Endothelial cell of umbilical vein (primary cell): ENCODE measurements around the gene RAD51B. TPM values are rescaled to one million over a fixed set of nuclear protein-coding genes. Genes with fewer than 3 reads are reported as not detected.

Experiments used
- BruUV-seq: library from RNA; stranded (reverse); fragments of 400-500 nt; replicated peaks from 2 replicates; lab custom pipeline; 2021; lab: Mats Ljungman, UMichigan
- CTCF ChIA-PET: fragments of 300-600, 350-600 bp; sonication (Branson Sonifier 250); formaldehyde crosslinking; loops from one replicate; lab custom pipeline; 2021; ENCODE audit warnings: antibody characterized with exemption, inconsistent platforms; lab: Charles Lee
- POLR2A ChIA-PET: fragments of 300-600, 350-600 bp; sonication (Branson Sonifier 250); formaldehyde crosslinking; loops from one replicate; lab custom pipeline; 2021; ENCODE audit warnings: antibody characterized with exemption, inconsistent platforms; lab: Charles Lee
- DNase-seq: peaks from one replicate; pipeline ENCODE4 v3.0.0-alpha.2; 2011; ENCODE audit warnings: low read depth, low spot score
- FAIRE-seq: peaks from 2 replicates; lab custom pipeline; 2011; peaks lifted over from hg19 to GRCh38; lab: Jason Lieb, UNC
- H2AFZ ChIP-seq: 2 replicates; pipeline ENCODE4 v1.6.0; 2012; ENCODE audit warnings: low read depth, low read length, control low read depth, inconsistent platforms
- H3K27ac ChIP-seq: 2 replicates; pipeline ENCODE4 v1.5.1; 2011; ENCODE audit warnings: low read depth, mild to moderate bottlenecking, control low read depth, low read length, moderate library complexity; ENCODE audit not compliant: insufficient read depth
- H3K27me3 ChIP-seq, 2 experiments: 2 replicates each; pipeline versions ENCODE4 v1.6.0 to v1.6.1; 2011; ENCODE audit warnings: low read length in 2 of 2, mixed read lengths in 1 of 2; ENCODE audit not compliant: control insufficient read depth in 2 of 2, insufficient read depth in 2 of 2
- H3K36me3 ChIP-seq, 2 experiments: 2 replicates in 1 of 2; 3 replicates in 1 of 2; pipeline ENCODE4 v1.5.1; 2011; ENCODE audit warnings: low read length in 2 of 2, mild to moderate bottlenecking in 1 of 2, moderate library complexity in 1 of 2; ENCODE audit not compliant: control insufficient read depth in 2 of 2, insufficient read depth in 2 of 2; ENCODE audit errors: extremely low read depth in 1 of 2
- H3K4me1 ChIP-seq: 3 replicates; pipeline ENCODE4 v1.5.1; 2011; ENCODE audit warnings: mild to moderate bottlenecking, low read length; ENCODE audit not compliant: control insufficient read depth, insufficient read depth; ENCODE audit errors: extremely low read depth
- H3K4me2 ChIP-seq: 2 replicates; pipeline ENCODE4 v1.6.1; 2011; ENCODE audit warnings: low read length, control low read depth, mixed read lengths; ENCODE audit not compliant: insufficient read depth
- H3K4me3 ChIP-seq, 3 experiments: fragments of 200-600 bp in 1 of 3; sonication (generic), shearing (Covaris generic) in 1 of 3; replicated peaks in 1 of 3; 2 replicates each; pipeline ENCODE4 v1.5.1; 2011 to 2016; ENCODE audit warnings: control low read depth in 3 of 3, low read length in 3 of 3, mild to moderate bottlenecking in 2 of 3, inconsistent platforms in 1 of 3, low read depth in 1 of 3, moderate library complexity in 1 of 3; ENCODE audit not compliant: insufficient read depth in 1 of 3
- H3K79me2 ChIP-seq: 2 replicates; pipeline ENCODE4 v1.6.0; 2012; ENCODE audit warnings: low read length, inconsistent platforms; ENCODE audit not compliant: control insufficient read depth, insufficient read depth
- H3K9ac ChIP-seq: replicated peaks from 2 replicates; pipeline ENCODE3; 2011; ENCODE audit warnings: low read length, control low read depth; ENCODE audit not compliant: insufficient read depth; ENCODE audit errors: extremely low read depth
- H3K9me1 ChIP-seq: replicated peaks from 3 replicates; pipeline ENCODE4 v1.6.0; 2011; ENCODE audit warnings: mild to moderate bottlenecking, low read length; ENCODE audit not compliant: control insufficient read depth, insufficient read depth; ENCODE audit errors: extremely low read depth
- H3K9me3 ChIP-seq: replicated peaks from 2 replicates; pipeline ENCODE4 v1.5.1; 2012; ENCODE audit warnings: low read length, inconsistent platforms; ENCODE audit not compliant: control insufficient read depth, insufficient read depth
- H4K20me1 ChIP-seq: replicated peaks from 2 replicates; pipeline ENCODE3; 2011; ENCODE audit warnings: mild to moderate bottlenecking, low read length; ENCODE audit not compliant: control insufficient read depth, insufficient read depth; ENCODE audit errors: extremely low read depth
- CTCF ChIP-seq, 2 donors: IDR thresholded peaks; 1 replicate in 1 of 2; 2 replicates in 1 of 2; pipeline ENCODE4 v1.5.1; 2011; ENCODE audit warnings: low read length in 2 of 2, mild to moderate bottlenecking in 2 of 2, moderate library complexity in 2 of 2, control low read depth in 1 of 2, inconsistent platforms in 1 of 2, low read depth in 1 of 2; ENCODE audit not compliant: insufficient read depth in 1 of 2; ENCODE audit errors: extremely low read depth in 1 of 2
- EZH2 ChIP-seq: IDR thresholded peaks from 2 replicates; pipeline ENCODE4 v1.6.1; 2012; ENCODE audit warnings: borderline replicate concordance, low read depth, mild to moderate bottlenecking, moderate library complexity, low read length, inconsistent platforms; ENCODE audit not compliant: severe bottlenecking
- FOS ChIP-seq: IDR thresholded peaks from 2 replicates; pipeline ENCODE4 v1.6.1; 2011; ENCODE audit warnings: mild to moderate bottlenecking, low read length, moderate library complexity, borderline replicate concordance; ENCODE audit not compliant: insufficient read depth
- GATA2 ChIP-seq: IDR thresholded peaks from 2 replicates; pipeline ENCODE4 v1.7.0; 2011; ENCODE audit warnings: low read depth, mild to moderate bottlenecking, moderate library complexity, mixed read lengths, low read length; ENCODE audit not compliant: insufficient read length, insufficient read depth
- JUN ChIP-seq: IDR thresholded peaks from 2 replicates; pipeline ENCODE4 v1.6.1; 2011; ENCODE audit warnings: borderline replicate concordance, low read depth; ENCODE audit not compliant: insufficient read length, insufficient read depth
- MAX ChIP-seq: IDR thresholded peaks from 2 replicates; pipeline ENCODE4 v1.6.1; 2011; ENCODE audit not compliant: insufficient read depth, insufficient read length
- MYC ChIP-seq: IDR thresholded peaks from one replicate; pipeline ENCODE4 v1.6.1; 2011; ENCODE audit warnings: mild to moderate bottlenecking, low read depth, low read length
- POLR2A ChIP-seq: IDR thresholded peaks from 2 replicates; pipeline ENCODE4 v1.6.1; 2012; ENCODE audit warnings: low read depth, mild to moderate bottlenecking, control low read depth, low read length
- POLR2AphosphoS5 ChIP-seq: IDR thresholded peaks from 2 replicates; pipeline ENCODE4 v1.6.1; 2012; ENCODE audit warnings: low read depth, mild to moderate bottlenecking, control low read depth, low read length, moderate library complexity; ENCODE audit not compliant: insufficient read depth
- dilution Hi-C: fragments of 300-500 bp; cut with MboI; formaldehyde crosslinking; loops from one replicate; pipeline ENCODE4 v1.15.0; 2019; ENCODE audit warnings: low sequenced_read_pairs; ENCODE audit not compliant: extremely low pct_ligation_motif_present
- intact Hi-C: fragments of 100-400 bp; cut with micrococcal nuclease; formaldehyde crosslinking; loops from one replicate; pipeline ENCODE4 v1.10.0; 2022
- polyA plus RNA-seq, 4 experiments: library from polyadenylated mRNA; depleted of rRNA in 3 of 4; stranded (reverse) in 3 of 4; unstranded in 1 of 4; fragments of >200 nt; gene quantifications; 2 replicates each; pipeline versions ENCODE4 v1.2.1 to v1.2.3, GENCODE V29; 2011 to 2012; ENCODE audit warnings: missing spikeins in 1 of 4
- total RNA-seq: library from RNA; stranded (reverse); gene quantifications from 2 replicates; pipeline ENCODE4 v1.2.3, GENCODE V29; 2021

The RAD51B gene
- total and polyA plus RNA-seq, 2 donors (not counting 3 experiments of a cell fraction or from before 2014, with no cell fraction given) = 3.9 to 19.0 TPM

- POLR2A ChIA-PET = interaction anchor here (0.5 to 1.3 kb wide), 2 partner anchors 261 to 538 kb away, joined by 4 read pairs; partner anchors contain the start of gene ZFP36L1
- H3K4me2 ChIP-seq = no peak overlapping the region
- H3K9me1 ChIP-seq = no peaks in the 10 kb centered on the region
- no peaks in the 10 kb centered on the region for H3K27me3 ChIP-seq
- BruUV-seq = no TSS peak
- H3K4me1 ChIP-seq = peaks cover 10% of the 10 kb centered on the region
- no peaks in the 10 kb centered on the region for H3K36me3 ChIP-seq
- no peak overlapping the region for H3K4me3 ChIP-seq
- intact Hi-C loops = no loop called here
- no peak overlapping the region for H3K27ac ChIP-seq
- no peak for TF ChIP-seq POLR2A
- TF ChIP-seq POLR2AphosphoS5 = no peak
- TF ChIP-seq CTCF (IDR thresholded peaks at IDR 0.05; ENCODE audit: extremely low read depth in 1 of 2, insufficient read depth in 1 of 2, low read depth in 1 of 2, low read length in 2 of 2) = no peak
- no peak for TF ChIP-seq MAX
- no peak for TF ChIP-seq EZH2
- TF ChIP-seq MYC = no peak
- no peak for TF ChIP-seq FOS
- TF ChIP-seq JUN = no peak
- no peak for TF ChIP-seq GATA2
- no peaks in the 10 kb centered on the region for H3K79me2 ChIP-seq
- H3K9me3 ChIP-seq = no peaks in the 10 kb centered on the region
- H4K20me1 ChIP-seq = no peaks in the 10 kb centered on the region
- H2AFZ ChIP-seq = no peak overlapping the region
- FAIRE-seq (no peak), DNase-seq (no peak)
- H3K9ac ChIP-seq = no peak overlapping the region
- dilution Hi-C loops = no loop called here
- CTCF ChIA-PET = interaction anchor here (0.5 kb wide), 1 partner anchor 958 kb away, joined by 3 read pairs; no protein-coding TSS in a partner anchor
Observed at GRCh38 chr14:68254669-68255527, 435.3 kb downstream of the RAD51B start.
